SK-N-MC (cell line): ENCODE results near the gene CTRB2.

ENCODE experiments used
- DNase-seq: peaks from one replicate; pipeline ENCODE4 v3.0.0-alpha.2; 2011; ENCODE audit warnings: low read depth, low spot score
- H3K27ac ChIP-seq: fragments of 200-600 bp; sonication (generic); 2 replicates; pipeline ENCODE4 v1.5.1; 2016; ENCODE audit warnings: mixed run types
- H3K36me3 ChIP-seq: fragments of 200-600 bp; sonication (generic); 2 replicates; pipeline ENCODE4 v1.6.1; 2017; ENCODE audit warnings: antibody characterized with exemption, low read length, mixed read lengths; ENCODE audit not compliant: insufficient read depth
- H3K4me3 ChIP-seq: fragments of 200-600 bp; sonication (generic); 2 replicates; pipeline ENCODE4 v1.5.1; 2016
- H3K9ac ChIP-seq: fragments of 200-600 bp; sonication (generic); 2 replicates; pipeline ENCODE4 v1.8.0; 2017; ENCODE audit warnings: mixed run types, mixed read lengths; ENCODE audit not compliant: insufficient read length
- H3K9me3 ChIP-seq: fragments of 200-600 bp; sonication (generic); 2 replicates; pipeline ENCODE4 v1.6.1; 2017; ENCODE audit warnings: low read depth, mild to moderate bottlenecking, antibody characterized with exemption, low read length, moderate library complexity, mixed read lengths
- EZH2 ChIP-seq: fragments of 200-600 bp; sonication (generic); IDR thresholded peaks from one replicate; pipeline ENCODE4 v1.6.1; 2017; ENCODE audit warnings: antibody characterized with exemption
- FOXP2 ChIP-seq: optimal IDR thresholded peaks from 2 replicates; pipeline ENCODE3; 2011; ENCODE audit warnings: mild to moderate bottlenecking, moderate library complexity; ENCODE audit not compliant: insufficient read depth; ENCODE audit errors: extremely low read length, control extremely low read depth
- POLR2AphosphoS5 ChIP-seq: IDR thresholded peaks from 2 replicates; pipeline ENCODE4 v1.6.1; 2012; ENCODE audit warnings: mild to moderate bottlenecking, low read depth, low read length, borderline replicate concordance

Gene CTRB2

GRCh38 chr16:75193730-75194444 lies 13.1 kb downstream of the CTRB2 start:
- H3K27ac ChIP-seq = no peak overlapping the region
- no peak for DNase-seq
- no peaks in the 10 kb centered on the region for H3K36me3 ChIP-seq
- no peak overlapping the region for H3K4me3 ChIP-seq
- H3K9ac ChIP-seq = no peak overlapping the region
- TF ChIP-seq FOXP2 (no peak), EZH2 (no peak), POLR2AphosphoS5 (no peak)
- no peaks in the 10 kb centered on the region for H3K9me3 ChIP-seq

DNA sequence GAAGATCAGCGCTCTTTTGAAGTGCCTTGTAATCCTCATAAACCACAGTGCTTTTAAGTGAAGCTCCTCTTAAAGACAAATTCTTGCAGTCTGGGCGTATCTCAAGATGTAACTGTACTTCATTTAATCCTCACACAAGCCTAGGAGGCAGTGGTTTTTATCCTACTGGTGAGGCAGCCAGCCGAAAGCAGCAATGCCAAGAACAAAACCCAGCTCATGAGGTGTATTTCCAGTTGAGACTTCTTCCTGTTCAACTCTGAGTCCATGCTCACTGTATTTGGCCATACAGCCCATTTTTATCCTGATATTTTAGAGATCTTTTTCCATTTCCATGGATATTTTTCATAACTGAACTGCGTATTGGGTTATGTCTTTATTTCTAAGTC lies 13.7 kb downstream of the CTRB2 start:
- Histone ChIP-seq H3K27ac (no peak overlapping the region), H3K9me3 (no peaks in the 10 kb centered on the region), H3K4me3 (no peak overlapping the region), H3K9ac (no peak overlapping the region), H3K36me3 (no peaks in the 10 kb centered on the region)
- DNase-seq = peak; percentile 47
- no peak for TF ChIP-seq EZH2
- no peak for TF ChIP-seq POLR2AphosphoS5
- TF ChIP-seq FOXP2 = no peak

DNA sequence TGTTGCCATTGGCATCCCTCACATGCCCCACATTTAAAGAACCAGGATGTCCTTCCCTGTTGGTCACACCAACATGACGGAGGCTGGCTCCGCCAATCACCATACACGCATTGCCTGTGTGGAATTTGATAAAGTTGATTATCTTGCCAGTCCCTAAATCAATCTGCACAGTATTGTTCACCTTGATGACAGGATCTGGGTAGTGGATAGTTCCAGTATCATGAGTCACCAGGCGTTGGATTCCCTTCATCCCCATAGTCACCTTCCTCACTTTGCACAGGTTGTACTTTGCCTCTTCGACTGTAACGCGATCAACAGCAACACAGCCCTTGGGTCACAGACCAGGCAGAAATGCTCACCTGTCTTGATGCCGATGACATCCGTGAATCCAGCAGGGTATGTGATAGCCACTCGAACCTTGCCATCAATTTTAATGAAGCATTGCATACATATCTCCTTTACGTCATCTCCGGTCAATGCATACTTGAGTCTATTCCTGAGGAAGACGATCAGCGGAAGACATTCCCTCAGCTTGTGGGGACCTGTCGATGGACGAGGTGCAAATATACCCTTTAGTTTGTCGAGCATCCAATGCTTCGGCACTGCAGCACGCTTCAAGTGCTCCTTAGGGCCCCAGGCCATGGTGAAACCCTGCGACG lies 14.2 kb downstream of the CTRB2 start:
- Histone ChIP-seq H3K9me3 (no peaks in the 10 kb centered on the region), H3K36me3 (no peaks in the 10 kb centered on the region), H3K9ac (no peak overlapping the region), H3K27ac (no peak overlapping the region), H3K4me3 (no peak overlapping the region)
- no peak for DNase-seq
- TF ChIP-seq EZH2 = no peak
- TF ChIP-seq POLR2AphosphoS5 = no peak
- no peak for TF ChIP-seq FOXP2

GRCh38 chr16:75189638-75190245 lies 17.2 kb downstream of the CTRB2 start:
- H3K27ac ChIP-seq = no peak overlapping the region
- no peak overlapping the region for H3K4me3 ChIP-seq
- no peaks in the 10 kb centered on the region for H3K36me3 ChIP-seq
- no peak for DNase-seq
- H3K9me3 ChIP-seq = no peaks in the 10 kb centered on the region
- H3K9ac ChIP-seq = no peak overlapping the region
- TF ChIP-seq EZH2 (no peak), FOXP2 (no peak), POLR2AphosphoS5 (no peak)

DNA sequence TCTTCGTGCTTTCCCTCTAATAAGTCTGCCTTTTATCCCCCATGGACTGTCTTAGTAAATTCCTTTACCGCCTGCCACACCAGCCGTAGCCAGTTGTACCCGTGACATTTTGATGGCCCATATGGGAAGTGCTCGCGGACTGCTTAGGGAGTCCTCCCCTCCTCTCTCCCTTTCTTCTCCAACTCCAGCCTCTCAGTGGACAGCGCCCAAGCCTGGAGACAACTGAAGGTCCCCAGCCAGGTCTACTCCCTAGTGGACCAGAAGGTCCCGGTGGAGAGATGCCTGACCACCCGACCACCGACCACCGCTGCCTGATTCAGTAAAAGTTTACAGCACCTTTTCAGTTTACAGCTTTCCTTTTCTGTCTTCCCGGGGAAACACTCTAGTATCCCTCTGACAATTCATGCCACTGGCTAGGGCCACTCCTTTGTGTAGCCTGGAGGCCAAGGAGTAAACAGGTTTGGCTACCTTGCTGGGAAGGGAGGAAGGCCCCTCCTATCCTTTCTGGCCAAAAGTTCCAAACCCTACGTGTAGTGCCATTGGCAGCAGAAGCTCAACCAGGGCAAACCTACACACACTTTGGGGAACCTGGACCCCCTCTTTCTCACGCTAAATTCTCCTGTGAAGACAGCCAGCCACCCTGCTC lies 18.0 kb downstream of the CTRB2 start:
- DNase-seq = no peak
- Histone ChIP-seq H3K4me3 (no peak overlapping the region), H3K9me3 (no peaks in the 10 kb centered on the region), H3K9ac (no peak overlapping the region), H3K27ac (no peak overlapping the region), H3K36me3 (no peaks in the 10 kb centered on the region)
- TF ChIP-seq EZH2 (no peak), POLR2AphosphoS5 (no peak), FOXP2 (no peak)

DNA sequence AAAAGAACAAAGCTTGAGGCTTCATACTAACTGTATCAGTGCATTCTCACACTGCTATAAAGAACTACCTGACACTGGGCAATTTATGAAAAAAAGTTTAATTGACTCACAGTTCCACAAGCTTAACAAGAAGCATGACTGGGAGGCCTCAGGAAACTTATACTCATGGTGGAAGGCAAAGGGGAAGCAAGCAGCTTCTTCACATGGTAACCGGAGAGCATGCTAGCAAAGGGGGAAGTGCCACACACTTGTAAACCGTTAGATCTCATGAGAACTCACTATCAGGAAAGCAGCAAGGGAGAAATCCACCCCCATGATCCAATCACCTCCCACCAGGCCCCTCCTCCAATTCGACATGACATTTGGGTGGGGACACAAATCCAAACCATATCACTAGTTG lies 25.3 kb downstream of the CTRB2 start:
- no peak for DNase-seq
- Histone ChIP-seq H3K9me3 (no peaks in the 10 kb centered on the region), H3K27ac (no peak overlapping the region), H3K36me3 (no peaks in the 10 kb centered on the region), H3K4me3 (no peak overlapping the region), H3K9ac (no peak overlapping the region)
- no peak for TF ChIP-seq POLR2AphosphoS5
- TF ChIP-seq EZH2 = no peak
- TF ChIP-seq FOXP2 = no peak

- DNase-seq = no peak
- no peak overlapping the region for H3K27ac ChIP-seq
These were observed 27.8 kb downstream of the CTRB2 start for GRCh38 chr16:75179208-75179607.

GRCh38 chr16:75176926-75177325 lies 30.0 kb downstream of the CTRB2 start:
- Histone ChIP-seq H3K9me3 (no peaks in the 10 kb centered on the region), H3K36me3 (no peaks in the 10 kb centered on the region), H3K4me3 (no peak overlapping the region), H3K9ac (no peak overlapping the region), H3K27ac (no peak overlapping the region)
- TF ChIP-seq FOXP2 = no peak
- no peak for TF ChIP-seq EZH2
- TF ChIP-seq POLR2AphosphoS5 = no peak
- DNase-seq = no peak

More at GRCh38 chr16:75179208-75179607, 27.8 kb downstream of the CTRB2 start:
- H3K9me3 ChIP-seq = no peaks in the 10 kb centered on the region
- H3K36me3 ChIP-seq = no peaks in the 10 kb centered on the region
- no peak overlapping the region for H3K4me3 ChIP-seq
- no peak overlapping the region for H3K9ac ChIP-seq
- TF ChIP-seq FOXP2 (no peak), POLR2AphosphoS5 (no peak), EZH2 (no peak)
